Activated CD4-positive, alpha-beta T cell treated with anti-CD3 and anti-CD28 coated beads, Interleukin-2, amount 10 ng/mL, durations not matched to agents 7 days and 5 days (primary cell): Measurements from ENCODE around the gene AJAP1. TPM values are rescaled to one million over a fixed set of nuclear protein-coding genes. Genes with fewer than 3 reads are reported as not detected.
A peak's percentile ranks its signal among the peaks of the same experiment; 100 is the strongest.

Source experiments
- CTCF ChIA-PET: fragments of 350-600 bp; sonication (Branson Sonifier 250); formaldehyde crosslinking; loops from one replicate; lab custom pipeline; 2021; ENCODE audit warnings: antibody characterized with exemption; lab: Charles Lee
- POLR2A ChIA-PET: fragments of 350-600 bp; sonication (Branson Sonifier 250); formaldehyde crosslinking; loops from one replicate; lab custom pipeline; 2021; ENCODE audit warnings: antibody characterized with exemption; lab: Charles Lee
- DNase-seq: peaks from one replicate; pipeline ENCODE4 v3.0.0-alpha.2; 2020
- H3K27ac Mint-ChIP-seq: one replicate; pipeline ENCODE4 v1.8.0; 2021; ENCODE audit warnings: mild to moderate bottlenecking, moderate library complexity, mixed read lengths
- H3K27me3 Mint-ChIP-seq: one replicate; pipeline ENCODE4 v1.8.0; 2021; ENCODE audit warnings: mixed read lengths
- H3K36me3 Mint-ChIP-seq: one replicate; pipeline ENCODE4 v1.8.0; 2021; ENCODE audit warnings: low read depth, mixed read lengths
- H3K4me1 Mint-ChIP-seq: one replicate; pipeline ENCODE4 v1.8.0; 2021; ENCODE audit warnings: mixed read lengths
- H3K4me3 Mint-ChIP-seq: one replicate; pipeline ENCODE4 v1.8.0; 2021; ENCODE audit warnings: mild to moderate bottlenecking, moderate library complexity, mixed read lengths
- H3K9me3 Mint-ChIP-seq: one replicate; pipeline ENCODE4 v1.8.0; 2021; ENCODE audit warnings: mixed read lengths
- total RNA-seq, 2 experiments: library from RNA; stranded (reverse); gene quantifications; one replicate each; pipeline ENCODE4 v1.2.3, GENCODE V29; 2021

The AJAP1 gene
- total RNA-seq, 2 experiments from 2014 or later = not detected

DNA sequence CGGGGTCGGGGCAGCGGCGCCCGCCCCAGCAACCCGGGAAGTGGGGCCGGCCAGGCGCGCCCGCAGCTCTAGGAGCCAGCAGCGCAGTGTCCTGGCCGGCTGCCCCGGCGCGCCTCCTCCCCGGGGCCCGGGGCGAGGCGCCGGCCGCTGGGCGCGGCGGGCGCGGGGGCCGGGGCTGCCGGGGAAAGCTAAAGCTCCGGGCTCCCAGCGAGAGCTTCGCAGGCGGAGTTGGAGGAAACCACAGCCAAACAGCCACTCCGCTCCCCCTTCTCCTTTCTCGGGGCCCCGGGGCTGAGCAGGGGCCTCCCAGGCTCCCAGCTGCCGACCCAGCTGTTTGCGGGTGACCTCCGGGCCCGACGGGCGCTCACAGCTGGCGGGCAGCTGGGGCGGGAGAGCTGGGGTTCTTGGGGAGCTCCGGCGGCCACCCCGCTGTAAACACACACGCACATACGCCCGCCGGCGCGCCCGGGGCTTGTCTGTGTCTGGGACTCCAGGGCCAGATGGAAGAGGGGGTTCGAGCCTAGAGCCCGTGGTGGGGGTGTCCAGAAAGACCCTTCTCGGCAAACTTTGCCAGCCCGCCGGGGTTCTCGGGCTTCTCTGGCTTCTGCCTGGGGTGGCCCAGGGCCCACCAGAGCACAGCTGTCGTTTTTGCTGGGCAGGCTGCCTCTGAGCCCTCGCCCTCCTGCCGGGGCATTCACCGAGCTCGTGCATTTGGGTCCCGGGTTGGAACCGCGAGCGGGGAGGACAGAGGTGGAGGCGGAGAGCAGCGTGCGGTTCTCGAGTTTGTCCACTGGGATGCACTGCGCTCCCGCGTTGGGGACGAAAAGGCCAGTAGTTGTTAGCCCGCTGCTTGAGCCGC is 1.5 kb downstream of the AJAP1 start:
- POLR2A ChIA-PET = no interaction called here
- Mint-ChIP-seq H3K4me3 (no peak overlapping the region), H3K27ac (no peak overlapping the region), H3K4me1 (no peaks in the 10 kb centered on the region), H3K27me3 (peaks cover 45% of the 10 kb centered on the region), H3K9me3 (no peaks in the 10 kb centered on the region), H3K36me3 (no peaks in the 10 kb centered on the region)
- peak; percentile 7 for DNase-seq
- CTCF ChIA-PET = no interaction called here

DNA sequence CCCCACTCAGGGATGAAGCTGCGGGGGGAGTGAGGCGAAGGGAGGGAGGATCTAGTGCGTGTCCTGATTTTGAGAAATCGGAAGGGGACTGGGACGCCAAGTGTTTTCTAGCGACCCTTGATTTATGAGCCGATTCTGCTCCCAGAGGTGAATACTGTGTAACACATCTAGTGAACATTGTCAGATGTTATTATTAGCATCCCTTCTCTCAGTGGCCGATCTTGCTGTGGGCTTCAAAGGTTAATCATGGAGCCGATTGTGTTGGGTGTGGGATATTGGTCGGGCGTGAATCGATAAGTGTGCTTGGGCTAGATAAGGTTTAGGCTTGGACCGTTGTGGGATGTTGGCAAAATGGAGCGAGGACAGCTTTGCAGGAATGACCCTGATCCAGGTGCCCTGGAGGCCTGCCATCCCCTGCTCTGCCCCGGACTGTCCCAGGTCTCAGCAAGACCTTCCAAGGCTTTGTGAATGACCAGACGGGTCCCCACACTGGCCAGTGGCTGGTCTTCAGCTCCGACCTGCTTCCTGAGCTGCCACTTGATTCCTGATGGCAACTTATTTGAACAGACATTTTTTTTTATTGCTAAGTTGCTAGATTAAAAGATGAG is 2.2 kb downstream of the AJAP1 start:
- Mint-ChIP-seq H3K4me1 (no peaks in the 10 kb centered on the region), H3K4me3 (no peak overlapping the region), H3K9me3 (no peaks in the 10 kb centered on the region), H3K27me3 (peaks cover 43% of the 10 kb centered on the region), H3K27ac (no peak overlapping the region), H3K36me3 (no peaks in the 10 kb centered on the region)
- ChIA-PET POLR2A (no interaction called here), CTCF (no interaction called here)
- DNase-seq = no peak

- H3K4me1 Mint-ChIP-seq = no peaks in the 10 kb centered on the region
- DNase-seq = no peak
- H3K36me3 Mint-ChIP-seq = no peaks in the 10 kb centered on the region
- ChIA-PET POLR2A (no interaction called here), CTCF (no interaction called here)
- H3K27me3 Mint-ChIP-seq = peaks cover 43% of the 10 kb centered on the region
- no peak overlapping the region for H3K4me3 Mint-ChIP-seq
- no peaks in the 10 kb centered on the region for H3K9me3 Mint-ChIP-seq
- H3K27ac Mint-ChIP-seq = no peak overlapping the region
Measured at GRCh38 chr1:4657244-4657789, 2.9 kb downstream of the AJAP1 start.

DNA sequence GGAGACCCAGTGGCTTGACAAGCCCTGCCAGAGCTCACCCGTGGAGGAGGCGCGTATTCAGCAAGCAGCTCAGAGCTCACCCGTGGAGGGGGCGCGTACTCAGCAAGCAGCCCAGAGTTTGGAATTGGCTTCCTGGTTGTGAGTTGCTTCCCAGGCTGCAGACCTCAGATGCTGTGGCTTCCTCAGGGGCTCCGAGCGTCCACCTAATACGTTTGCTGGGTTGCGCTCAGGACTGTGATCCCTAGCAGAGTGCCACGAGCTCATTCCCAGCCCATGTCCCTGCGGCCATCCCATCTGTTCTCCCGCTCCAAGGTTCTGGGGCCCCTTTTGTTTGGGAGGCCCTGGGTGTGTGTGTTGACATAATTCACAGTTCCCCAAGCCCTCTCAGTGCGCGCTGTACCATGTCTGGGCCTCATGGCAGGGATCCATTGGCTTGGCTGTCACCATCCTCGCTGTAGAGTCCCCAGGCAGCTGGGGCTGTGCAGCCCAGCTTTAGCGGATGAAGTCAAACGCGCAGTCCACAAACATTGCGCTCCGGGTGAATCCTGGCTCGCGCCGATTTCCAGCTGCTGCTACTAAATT is 3.6 kb downstream of the AJAP1 start:
- Mint-ChIP-seq H3K4me3 (no peak overlapping the region), H3K27me3 (peaks cover 43% of the 10 kb centered on the region)
- POLR2A ChIA-PET = no interaction called here

DNA sequence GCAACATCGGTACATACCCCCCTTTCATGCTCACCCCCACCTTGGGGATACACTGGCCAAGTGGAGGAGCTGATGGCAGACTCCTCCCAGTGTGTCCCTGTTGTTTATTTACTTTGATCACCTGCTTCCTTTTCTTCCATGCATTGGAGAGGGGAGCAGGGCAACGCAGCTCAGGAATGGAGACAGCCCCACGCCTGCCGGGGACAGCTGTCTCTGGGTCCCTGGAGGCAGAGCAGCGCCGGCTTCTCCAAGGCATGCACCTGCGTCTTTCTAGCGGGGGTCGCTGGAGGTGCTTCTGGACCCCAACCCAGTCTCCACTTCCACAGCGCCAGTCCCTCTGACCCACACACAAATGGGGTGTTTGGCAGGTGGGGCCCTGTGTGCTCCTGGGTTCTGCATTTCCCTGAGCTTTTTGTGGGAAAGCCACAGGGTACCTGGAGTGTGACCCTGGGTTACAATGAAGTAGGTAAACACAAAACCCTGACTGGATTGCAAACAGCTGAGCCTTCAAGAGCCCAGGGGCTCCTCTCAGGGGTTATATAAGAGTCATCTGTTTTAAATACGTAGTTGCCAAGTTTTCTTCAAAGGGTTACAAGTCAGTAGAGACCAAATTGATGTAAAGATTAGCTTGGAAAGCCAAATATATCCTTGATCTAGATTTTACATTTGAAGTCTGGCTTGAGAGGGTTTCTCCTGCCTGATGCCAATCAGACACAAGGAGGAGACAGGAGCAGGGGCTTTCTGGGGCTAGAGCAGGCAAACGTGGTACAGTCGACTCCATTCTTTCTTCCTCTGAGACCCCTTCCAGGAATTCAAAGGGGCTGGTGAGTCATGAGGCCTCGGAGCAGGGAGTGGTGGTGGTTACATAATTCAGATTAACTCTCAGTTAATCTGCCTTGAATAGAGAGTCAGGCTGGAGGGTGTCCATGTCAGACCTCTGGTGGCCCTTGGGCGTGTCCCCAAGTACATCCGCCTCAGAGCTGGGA is 4.5 kb downstream of the AJAP1 start:
- no peak overlapping the region for H3K4me3 Mint-ChIP-seq
- no peaks in the 10 kb centered on the region for H3K36me3 Mint-ChIP-seq
- CTCF ChIA-PET = interaction anchor here (1.4 kb wide), 1 partner anchor 13 kb away, joined by 3 read pairs; no protein-coding TSS in a partner anchor
- H3K27me3 Mint-ChIP-seq = peaks cover 39% of the 10 kb centered on the region
- no peaks in the 10 kb centered on the region for H3K4me1 Mint-ChIP-seq
- DNase-seq = no peak
- no peaks in the 10 kb centered on the region for H3K9me3 Mint-ChIP-seq
- H3K27ac Mint-ChIP-seq = no peak overlapping the region
- POLR2A ChIA-PET = no interaction called here

More for the DNA sequence above, 3.6 kb downstream of the AJAP1 start:
- H3K9me3 Mint-ChIP-seq = no peaks in the 10 kb centered on the region
- CTCF ChIA-PET = interaction anchor here (1.4 kb wide), 1 partner anchor 13 kb away, joined by 3 read pairs; no protein-coding TSS in a partner anchor
- H3K27ac Mint-ChIP-seq = no peak overlapping the region
- no peaks in the 10 kb centered on the region for H3K36me3 Mint-ChIP-seq
- no peaks in the 10 kb centered on the region for H3K4me1 Mint-ChIP-seq
- DNase-seq = no peak

DNA sequence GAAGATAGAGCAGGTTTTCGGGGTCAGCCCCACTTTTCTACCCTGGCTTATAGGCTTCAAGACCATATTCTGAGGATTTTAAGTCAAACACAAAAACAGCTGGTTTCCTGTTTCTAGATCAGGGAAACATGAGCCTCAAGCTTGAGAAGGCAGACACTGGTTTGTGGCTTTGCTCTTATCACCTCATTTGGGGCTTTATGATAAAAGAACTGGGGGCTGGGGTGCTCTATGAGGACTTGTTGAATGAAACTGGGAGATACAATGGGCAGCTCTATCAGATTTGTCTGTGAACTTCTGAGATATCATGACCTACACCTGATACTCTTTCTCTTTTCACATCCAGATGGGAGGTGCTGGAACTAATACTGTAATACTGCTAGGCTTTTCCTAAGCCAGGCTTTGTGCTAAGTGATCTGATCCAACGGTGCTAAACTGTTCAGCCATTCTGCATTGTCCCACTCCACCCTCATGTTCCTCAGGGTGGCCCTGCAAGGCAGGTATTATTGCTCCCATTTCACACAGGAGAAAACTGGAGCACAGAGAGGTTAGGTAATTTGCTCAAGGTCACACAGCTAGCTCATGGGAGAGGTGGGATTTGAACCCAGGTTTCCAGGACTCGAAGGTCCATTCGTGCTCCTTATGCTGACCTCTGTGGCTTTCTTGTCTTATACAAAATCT is 6.6 kb downstream of the AJAP1 start:
- H3K27ac Mint-ChIP-seq = no peak overlapping the region
- CTCF ChIA-PET = no interaction called here
- no peaks in the 10 kb centered on the region for H3K36me3 Mint-ChIP-seq
- no peak for DNase-seq
- H3K27me3 Mint-ChIP-seq = peaks cover 39% of the 10 kb centered on the region
- no peaks in the 10 kb centered on the region for H3K9me3 Mint-ChIP-seq
- H3K4me3 Mint-ChIP-seq = no peak overlapping the region
- no peaks in the 10 kb centered on the region for H3K4me1 Mint-ChIP-seq
- POLR2A ChIA-PET = no interaction called here

DNA sequence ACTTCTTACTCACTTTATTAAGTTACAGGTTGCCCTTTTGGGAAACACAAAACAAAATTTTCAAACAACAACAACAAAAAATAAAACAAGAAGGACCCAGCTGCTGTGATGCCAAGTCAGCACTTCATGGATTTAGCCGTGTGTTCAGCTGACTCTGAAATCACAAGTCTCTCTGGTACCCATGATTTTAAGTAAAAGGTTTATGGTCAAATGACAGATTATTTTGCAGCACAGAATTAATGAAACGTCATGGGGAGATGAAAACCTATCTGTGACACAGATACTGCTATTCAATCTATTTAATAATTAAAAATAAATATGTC is 7.1 kb downstream of the AJAP1 start:
- Mint-ChIP-seq H3K4me3 (no peak overlapping the region), H3K9me3 (no peaks in the 10 kb centered on the region), H3K4me1 (no peaks in the 10 kb centered on the region), H3K27ac (no peak overlapping the region), H3K36me3 (no peaks in the 10 kb centered on the region), H3K27me3 (peaks cover 34% of the 10 kb centered on the region)
- no peak for DNase-seq
- ChIA-PET CTCF (no interaction called here), POLR2A (no interaction called here)

DNA sequence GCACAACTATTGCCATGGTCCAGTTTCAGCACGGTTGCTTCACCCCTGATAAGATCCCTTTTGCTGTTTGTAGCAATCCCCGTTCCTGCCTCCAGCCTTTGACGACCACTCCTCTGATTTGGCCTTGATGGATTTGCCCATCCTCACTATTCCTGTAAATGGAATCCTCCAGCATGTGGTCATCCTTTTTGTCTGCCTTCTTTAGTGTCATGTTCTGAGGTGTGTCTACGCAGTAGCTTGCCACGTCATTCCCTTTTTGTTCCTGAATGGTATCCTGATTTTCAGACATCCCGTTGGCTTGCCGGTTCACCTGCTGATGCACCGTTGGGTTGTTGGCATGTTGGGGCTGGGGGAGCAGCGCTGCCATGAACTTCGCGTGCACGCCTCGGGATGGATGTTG is 7.8 kb downstream of the AJAP1 start:
- Mint-ChIP-seq H3K9me3 (no peaks in the 10 kb centered on the region), H3K27ac (no peak overlapping the region), H3K4me1 (no peaks in the 10 kb centered on the region), H3K4me3 (no peak overlapping the region), H3K36me3 (no peaks in the 10 kb centered on the region), H3K27me3 (peaks cover 28% of the 10 kb centered on the region)
- ChIA-PET CTCF (no interaction called here), POLR2A (no interaction called here)
- DNase-seq = no peak

DNA sequence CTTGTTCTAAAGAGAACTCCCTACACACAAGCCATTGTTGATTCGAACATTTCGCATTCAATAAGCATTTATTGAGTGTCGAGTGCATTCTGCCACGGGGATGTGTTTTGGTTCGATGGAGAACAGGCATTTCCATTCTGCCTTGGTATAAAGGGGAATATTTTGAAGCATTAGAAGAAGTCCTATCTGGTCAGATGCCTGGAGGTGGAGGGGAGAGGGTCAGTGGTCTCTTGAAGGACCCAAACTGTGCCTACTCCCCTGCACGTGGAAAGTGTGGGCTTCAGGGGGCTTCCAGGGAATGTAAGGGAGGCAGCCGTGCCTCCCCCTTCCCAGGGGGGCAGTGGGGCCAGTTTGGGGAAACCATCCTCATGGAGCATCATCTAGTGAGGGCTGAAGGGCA is 8.3 kb downstream of the AJAP1 start:
- Mint-ChIP-seq H3K4me1 (no peaks in the 10 kb centered on the region), H3K9me3 (no peaks in the 10 kb centered on the region)
- POLR2A ChIA-PET = no interaction called here

DNA sequence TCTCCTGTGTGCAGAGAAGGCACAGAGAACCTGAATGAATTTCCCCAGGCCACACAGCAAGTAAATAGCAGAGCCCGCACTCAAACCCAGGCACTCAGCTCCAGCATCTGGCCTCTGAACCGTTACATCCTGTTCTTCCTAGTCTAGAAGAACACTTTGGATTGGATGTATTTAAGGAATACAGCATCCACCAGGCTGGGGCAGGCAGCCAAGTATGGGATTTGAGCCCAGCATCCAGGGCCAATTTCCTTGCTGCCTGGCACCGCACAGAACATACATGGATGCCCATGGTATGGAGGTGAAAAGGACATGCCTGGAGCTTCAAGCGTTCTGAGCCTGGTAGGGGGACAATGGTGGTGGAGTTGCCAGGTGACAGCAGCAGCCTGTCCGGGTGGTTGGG is 9.7 kb downstream of the AJAP1 start:
- Mint-ChIP-seq H3K4me1 (no peaks in the 10 kb centered on the region), H3K4me3 (no peak overlapping the region), H3K27me3 (peaks cover 13% of the 10 kb centered on the region), H3K9me3 (no peaks in the 10 kb centered on the region), H3K27ac (no peak overlapping the region), H3K36me3 (no peaks in the 10 kb centered on the region)
- ChIA-PET CTCF (no interaction called here), POLR2A (no interaction called here)
- DNase-seq = no peak

More for the DNA sequence above, 8.3 kb downstream of the AJAP1 start:
- no peak for DNase-seq
- Mint-ChIP-seq H3K27me3 (peaks cover 24% of the 10 kb centered on the region), H3K36me3 (no peaks in the 10 kb centered on the region), H3K27ac (no peak overlapping the region), H3K4me3 (no peak overlapping the region)
- CTCF ChIA-PET = no interaction called here

DNA sequence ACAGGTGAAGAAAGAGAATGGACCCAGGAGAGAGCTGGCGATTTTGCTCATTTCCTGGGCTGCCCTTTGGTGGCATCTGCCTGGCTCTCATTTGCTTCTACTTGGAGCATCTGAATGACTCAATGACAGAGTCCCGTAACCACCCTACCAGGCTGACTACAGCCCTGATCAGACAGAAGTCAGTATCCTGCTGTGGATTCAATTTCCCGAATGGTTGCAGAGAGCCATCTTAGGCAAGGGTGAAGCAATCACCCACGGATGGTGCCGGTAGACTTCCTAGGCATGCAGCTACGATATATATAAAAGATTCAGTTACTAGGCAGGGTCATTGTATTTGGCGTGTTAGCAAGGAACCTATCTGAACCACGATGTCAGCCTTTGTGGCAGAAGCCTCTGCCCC is 10.2 kb downstream of the AJAP1 start:
- H3K9me3 Mint-ChIP-seq = no peaks in the 10 kb centered on the region
- no peak overlapping the region for H3K4me3 Mint-ChIP-seq
- ChIA-PET CTCF (no interaction called here), POLR2A (no interaction called here)
- no peaks in the 10 kb centered on the region for H3K36me3 Mint-ChIP-seq
- peaks cover 8% of the 10 kb centered on the region for H3K27me3 Mint-ChIP-seq
- no peaks in the 10 kb centered on the region for H3K4me1 Mint-ChIP-seq
- no peak overlapping the region for H3K27ac Mint-ChIP-seq
- no peak for DNase-seq

DNA sequence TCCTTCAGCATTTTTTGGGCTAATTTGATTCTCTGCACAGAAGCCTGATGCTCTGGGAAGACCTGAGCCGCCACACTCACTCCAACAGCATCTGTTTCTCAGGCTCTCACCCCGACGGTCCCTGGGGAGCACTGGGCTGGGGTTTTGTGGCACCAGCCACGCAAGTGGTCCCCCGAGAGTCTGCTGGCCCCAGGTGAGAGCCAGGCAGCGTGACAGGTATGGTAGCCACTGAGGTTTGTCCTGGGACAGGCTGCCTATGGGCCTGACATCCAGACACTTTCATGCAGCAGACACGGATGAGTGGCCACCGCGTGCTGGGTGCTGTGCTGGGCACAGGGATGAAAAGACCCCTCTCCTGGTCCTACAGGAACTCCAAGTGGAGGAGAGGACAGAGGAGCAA is 11.0 kb downstream of the AJAP1 start:
- H3K9me3 Mint-ChIP-seq = no peaks in the 10 kb centered on the region
- POLR2A ChIA-PET = no interaction called here
- H3K4me3 Mint-ChIP-seq = no peak overlapping the region
- H3K27ac Mint-ChIP-seq = no peak overlapping the region
- no peaks in the 10 kb centered on the region for H3K36me3 Mint-ChIP-seq
- CTCF ChIA-PET = no interaction called here
- no peak for DNase-seq
- H3K27me3 Mint-ChIP-seq = peaks cover 3% of the 10 kb centered on the region
- H3K4me1 Mint-ChIP-seq = no peaks in the 10 kb centered on the region
